Stomach (tissue), 4 donors: ENCODE data around the gene NFATC1.

Experiments used
- CTCF ChIP-seq, 7 experiments: fragments of 450-650 bp in 4 of 7; fragments of 200-600 bp in 3 of 7; sonication (generic) in 3 of 7; IDR thresholded peaks; one replicate each; pipeline ENCODE4 v1.5.1; 2016 to 2019; ENCODE audit warnings: antibody characterized with exemption in 7 of 7, control low read depth in 2 of 7, mild to moderate bottlenecking in 1 of 7
- EP300 ChIP-seq: sonication (generic); formaldehyde crosslinking; IDR thresholded peaks from one replicate; pipeline ENCODE4 v1.6.1; 2017; ENCODE audit warnings: antibody characterized with exemption
- POLR2A ChIP-seq, 4 donors: fragments of 450-650 bp; IDR thresholded peaks; one replicate each; pipeline ENCODE4 v1.6.1; 2016; ENCODE audit warnings: antibody characterized with exemption in 4 of 4, control low read depth in 2 of 4, mild to moderate bottlenecking in 1 of 4, moderate library complexity in 1 of 4

GRCh38 chr18:79438089-79438897 lies 42.6 kb downstream of the NFATC1 start:
- TF ChIP-seq CTCF (IDR thresholded peaks at IDR 0.05) (no peak), EP300 (no peak), POLR2A (IDR thresholded peaks at IDR 0.05) (no peak)
